ENCODE data around the gene GATM.
"Not testable (repeated sequence)": the region's sequence is repeated elsewhere in the genome, so short reads cannot be mapped to it uniquely, and the experiment has no call there.

The GATM gene

DNA sequence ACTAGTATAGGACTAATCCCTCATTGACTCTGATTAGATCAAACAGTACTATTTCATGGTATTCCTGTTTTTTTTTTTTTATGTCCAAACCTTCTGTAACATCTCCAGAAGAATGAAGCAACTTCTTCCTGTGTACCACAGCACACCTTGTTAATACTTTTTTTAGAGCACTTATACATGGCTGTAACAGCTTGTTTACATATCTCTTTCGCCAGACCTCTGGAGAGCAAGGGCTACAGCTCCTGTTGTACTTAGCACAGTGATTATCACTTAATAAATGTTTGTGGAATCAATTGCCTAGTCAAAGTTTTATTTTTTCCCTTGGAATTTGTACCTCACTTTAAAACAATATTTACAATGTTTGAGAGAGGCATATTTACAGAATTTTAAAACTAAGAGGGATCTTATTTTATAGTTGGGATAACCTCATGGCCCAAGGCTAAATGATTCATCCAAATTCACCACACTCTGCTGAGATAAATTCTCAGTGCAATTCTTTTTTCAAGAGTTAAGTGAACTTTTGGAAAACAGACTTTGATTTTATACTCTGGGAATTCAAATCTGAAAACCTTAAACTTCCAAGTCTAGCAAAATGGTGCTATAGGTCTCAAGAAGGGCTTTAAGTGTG is 9.2 kb upstream of the GATM start:
- no peak for DNase-seq

DNA sequence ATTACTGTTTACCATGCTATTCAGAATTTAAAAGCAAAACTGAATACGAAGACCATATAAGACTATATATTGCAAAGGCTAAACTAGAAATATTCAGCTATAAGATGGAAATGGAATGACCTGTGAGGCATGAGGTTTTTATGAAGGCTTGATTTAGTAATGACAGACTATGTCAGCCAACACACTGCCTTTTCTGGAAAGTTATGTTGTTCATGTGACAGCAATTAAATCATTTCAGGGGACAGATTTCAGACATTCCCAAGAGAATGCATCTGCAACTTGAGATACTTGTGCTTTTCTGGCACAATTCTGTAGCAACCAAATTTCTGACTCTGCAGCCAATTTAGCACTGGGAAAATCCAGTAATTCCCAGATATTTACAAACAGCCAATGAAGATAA is 8.6 kb upstream of the GATM start:
- DNase-seq: no peak

DNA sequence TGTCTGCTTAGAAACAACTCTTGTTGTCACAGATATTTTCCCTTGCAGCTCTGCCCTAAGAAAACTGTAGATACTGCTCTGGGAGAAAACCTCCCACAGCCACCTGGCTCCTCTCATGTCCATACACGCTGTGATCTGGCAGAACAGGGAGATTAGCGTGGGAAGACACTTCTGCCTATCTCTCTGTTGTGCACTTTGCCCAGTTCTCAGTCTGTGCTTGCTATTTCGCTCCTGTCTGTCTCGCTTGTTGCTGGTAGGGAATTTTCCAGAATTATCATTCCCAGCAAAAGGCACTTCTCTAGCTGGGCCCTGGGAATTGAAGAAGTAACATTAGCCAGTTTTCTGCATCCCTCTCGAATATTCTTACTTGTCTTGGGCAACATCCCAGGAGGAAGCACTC is 8.1 kb upstream of the GATM start:
- DNase-seq: peak; percentile 22 to 71

DNA sequence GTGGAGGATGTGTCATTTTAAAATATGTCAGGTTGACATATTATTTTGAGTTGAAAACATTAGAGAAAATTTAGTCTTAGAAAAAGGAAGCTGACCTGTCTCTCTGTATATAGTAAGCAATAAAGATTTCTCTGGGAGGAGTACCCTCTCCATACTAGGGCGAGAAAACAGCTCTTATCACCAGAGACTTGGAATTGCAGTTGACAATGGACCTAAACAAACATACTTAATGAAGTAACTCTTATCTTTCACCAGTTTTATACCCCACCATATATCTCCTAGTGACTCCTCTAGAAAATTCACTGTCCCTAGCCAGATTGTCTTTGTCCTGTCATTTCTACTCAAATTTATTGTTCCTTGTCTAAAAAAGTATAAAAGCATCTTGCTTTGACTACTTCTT is 7.2 kb upstream of the GATM start:
- no peak for DNase-seq

DNA sequence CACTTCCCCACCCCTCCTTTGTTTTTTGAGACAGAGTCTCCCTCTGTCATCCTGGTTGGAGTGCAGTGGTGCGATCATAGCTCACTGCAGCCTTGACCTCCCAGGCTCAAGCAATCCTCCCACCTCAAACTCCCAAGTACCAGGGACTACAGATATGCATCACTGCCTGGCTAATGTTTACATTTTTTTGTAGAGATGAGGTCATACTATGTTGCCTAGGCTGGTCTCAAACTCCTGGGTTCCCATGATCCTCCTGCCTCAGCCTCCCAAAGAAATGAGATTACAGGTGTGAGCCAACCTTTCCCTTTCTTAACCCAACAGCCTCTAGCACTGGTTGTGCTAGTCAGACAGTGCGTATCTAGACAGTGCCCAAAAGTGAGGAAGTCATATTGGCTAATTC is 6.4 kb upstream of the GATM start:
- DNase-seq: no peak

DNA sequence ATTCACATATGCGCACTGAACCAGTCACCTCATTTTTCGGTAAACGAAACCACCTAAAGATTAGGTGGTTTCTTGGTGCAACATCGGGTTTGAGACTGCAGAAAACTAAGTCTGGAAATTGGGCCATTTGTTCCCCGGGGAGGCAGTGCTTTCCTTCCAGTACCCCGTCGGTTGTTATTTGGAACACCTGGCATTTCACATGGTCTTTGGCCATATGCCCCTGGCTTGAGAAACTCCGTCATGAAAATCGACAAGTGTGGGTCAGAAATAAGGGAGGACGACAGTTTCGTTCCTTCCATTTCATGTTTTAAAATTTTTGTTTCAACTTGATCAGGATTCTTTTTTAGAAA is 544 bp upstream of the GATM start:
- DNase-seq: peak; percentile 76 to 81

DNA sequence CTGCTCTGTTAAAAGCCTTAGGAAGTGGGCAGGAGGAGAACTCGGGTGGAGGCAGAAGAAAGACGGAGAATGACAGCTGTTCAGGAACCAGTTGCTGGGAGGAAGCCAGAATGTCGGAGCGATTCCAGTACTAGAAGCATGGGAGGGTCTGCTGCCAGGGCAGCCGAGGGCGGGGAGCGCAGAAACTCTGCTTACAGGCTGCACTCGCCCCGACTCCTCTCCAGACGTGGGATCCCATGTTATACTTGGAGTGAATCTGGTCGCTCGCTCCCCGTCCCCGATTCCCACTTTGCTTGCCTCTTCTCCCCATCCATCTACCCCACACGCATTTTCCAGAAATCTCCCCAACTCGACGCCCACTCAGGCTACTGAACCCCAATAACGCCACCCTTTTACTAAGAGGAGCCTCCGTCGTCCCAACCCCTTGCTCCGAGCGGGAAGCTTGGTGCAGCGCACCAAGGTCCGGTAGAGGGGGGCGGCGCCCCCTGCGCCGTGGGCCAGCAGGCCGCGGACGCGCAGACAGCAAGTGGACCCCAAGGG is 665 bp downstream of the GATM start:
- peak; percentile 64 to 86 for DNase-seq

DNA sequence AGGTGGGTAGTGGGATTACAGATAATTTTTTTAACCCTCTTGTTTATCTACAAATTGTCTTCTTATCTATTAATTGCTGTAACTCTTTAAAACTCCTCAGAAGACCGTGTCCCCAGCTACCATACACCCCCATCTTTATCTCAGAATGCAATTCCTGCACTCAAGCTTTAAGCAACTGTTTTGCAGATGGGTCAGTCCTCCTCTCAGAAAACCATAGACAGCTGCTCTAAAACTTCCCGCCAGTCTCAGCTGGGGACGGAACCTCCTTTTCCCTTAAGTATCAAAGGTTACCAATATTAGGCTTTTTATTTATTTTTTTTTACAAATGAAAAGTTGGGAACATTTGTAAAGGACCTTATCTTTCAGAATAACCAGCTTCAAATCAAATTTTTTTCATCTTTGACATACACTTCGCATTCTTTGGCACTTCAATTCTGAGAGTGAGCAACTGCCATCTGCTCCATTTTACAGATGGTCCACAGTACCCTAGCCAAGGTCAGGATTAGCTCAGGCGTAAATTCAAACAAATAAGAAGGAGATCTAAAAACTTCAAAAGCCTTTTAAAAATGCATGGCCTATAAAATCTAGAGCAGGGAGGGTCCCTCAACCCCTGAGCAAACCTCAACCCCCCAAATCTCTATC is 1.3 kb downstream of the GATM start:
- DNase-seq: peak; percentile 61 to 74

DNA sequence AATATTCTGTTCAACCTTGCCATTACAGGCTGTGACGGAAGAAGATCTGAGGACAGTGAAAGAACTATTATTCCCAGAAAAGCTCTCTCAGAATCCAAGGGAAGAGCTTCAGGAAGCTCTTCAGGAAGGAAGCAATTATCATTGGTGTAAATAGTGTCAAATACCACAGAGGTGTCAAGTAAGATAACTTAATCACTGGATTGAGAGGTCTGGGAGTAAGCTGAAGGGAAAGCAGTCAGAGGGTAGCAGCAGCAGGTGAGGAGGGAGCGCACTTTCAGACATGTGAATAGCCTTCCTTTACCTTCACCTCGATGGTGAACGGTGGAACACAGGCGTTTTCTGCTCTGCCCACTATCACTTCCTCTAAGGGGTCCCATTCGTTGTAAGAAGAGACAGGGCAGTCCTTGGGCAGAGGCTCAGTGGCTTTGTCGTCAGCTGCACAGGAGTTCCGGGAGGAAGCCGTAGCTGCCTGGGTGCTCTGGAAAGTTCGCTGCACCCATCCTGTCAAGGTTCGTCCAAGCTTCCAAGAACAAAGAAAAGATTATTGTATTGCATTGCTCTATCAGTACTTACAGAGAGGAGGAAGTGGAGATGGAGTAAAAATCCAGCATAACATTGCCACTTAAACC is 1.9 kb downstream of the GATM start:
- DNase-seq: no peak

DNA sequence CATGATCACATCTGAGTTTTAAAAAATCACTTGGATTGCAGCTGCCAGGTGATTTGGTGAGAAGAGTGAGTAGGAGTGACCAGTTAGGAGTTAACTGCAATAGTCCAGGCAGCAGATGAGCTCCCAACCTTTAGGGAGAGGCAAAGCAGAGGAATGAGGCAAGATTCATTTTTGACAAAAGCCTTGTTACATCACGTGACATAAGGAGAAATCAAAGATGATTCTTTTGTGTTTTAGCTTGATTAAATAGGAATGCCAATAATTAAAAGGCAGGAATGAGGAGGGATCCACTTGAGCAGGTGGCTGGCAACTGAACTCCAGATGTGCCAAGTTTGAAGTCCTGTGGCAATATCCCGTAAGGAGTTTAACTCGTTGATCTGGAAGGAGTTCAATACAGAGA is 2.5 kb downstream of the GATM start:
- peak in 1 of 2 experiments; percentile 19 for DNase-seq

DNA sequence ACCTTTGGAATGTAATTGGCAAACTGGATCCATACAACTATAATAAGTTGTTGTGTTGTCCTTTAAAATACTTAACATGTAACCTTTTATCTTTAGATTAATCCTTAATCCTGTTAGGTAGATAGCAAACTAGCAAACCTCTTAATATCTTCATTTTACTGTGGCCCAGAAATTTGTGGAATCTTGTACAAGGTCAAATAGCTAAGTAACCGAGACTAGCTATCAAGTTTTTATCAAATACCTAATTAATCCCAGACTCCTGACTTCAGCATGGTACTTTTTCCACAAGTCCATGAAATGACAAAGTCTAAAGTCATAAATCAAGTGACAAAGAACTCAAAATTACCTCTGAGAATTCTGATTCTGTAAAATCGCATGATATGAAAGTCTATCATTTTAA is 4.4 kb downstream of the GATM start:
- DNase-seq: no peak

DNA sequence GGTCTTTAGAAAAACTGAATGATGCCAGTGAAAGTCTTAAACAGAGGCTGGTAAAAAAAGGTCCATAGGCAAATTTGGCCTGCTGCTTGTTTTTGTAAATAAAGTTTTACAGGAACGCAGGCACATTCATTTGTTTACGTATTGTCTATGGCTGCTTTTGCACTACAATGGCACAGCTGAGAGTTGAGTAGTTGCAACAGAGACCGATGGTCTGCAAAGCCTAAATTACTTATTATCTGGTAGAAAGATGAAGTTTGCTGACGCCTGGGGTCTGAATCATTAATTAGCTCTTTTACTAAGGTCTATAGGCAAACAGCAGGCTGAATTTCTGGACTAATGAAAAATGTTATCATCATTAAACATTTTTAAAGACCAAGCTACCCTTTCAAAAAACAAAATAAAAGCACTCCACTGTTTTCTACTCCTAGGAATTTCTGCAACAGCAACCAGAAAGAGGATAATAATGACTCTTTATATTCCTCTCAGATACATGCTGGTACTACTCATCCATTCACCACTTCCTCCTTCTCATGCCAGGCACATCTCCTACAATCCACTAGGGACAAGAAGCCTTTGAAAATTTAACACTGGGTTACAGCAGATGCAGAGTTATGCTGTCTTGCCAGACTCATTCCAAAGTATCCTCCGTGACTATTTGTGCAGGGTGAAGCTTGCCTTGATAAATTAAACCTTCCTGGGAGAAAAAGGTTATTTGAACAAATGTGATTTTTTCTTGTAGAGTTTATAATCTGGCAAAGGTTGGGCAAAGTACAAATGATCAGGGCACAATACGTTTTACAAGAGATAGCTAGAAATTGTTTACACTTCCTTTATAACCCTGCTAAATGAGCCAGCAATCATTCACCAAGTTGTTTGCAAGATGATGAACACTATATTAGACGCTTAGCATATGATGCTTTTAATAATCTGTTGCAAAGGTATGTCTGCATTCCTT is 6.0 kb downstream of the GATM start:
- DNase-seq: no peak

DNA sequence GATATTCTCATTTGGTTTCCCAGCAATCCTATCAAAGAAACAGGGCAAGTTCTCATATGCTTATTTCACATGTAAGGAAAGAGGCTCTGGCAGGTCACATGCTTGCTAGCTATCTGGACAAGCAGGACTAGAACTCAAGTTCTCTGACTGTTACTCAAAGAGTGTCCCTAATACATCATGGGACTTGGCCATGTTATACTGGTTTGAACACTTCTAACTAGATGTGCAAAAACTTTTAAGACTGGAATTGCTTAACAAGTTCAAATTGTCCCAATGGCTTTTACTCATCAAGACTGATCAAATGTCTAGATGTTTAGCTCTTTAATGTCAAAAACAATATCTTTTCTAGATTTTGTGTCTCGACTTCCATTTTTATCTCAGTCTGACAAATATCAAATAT is 6.8 kb downstream of the GATM start:
- no peak for DNase-seq

DNA sequence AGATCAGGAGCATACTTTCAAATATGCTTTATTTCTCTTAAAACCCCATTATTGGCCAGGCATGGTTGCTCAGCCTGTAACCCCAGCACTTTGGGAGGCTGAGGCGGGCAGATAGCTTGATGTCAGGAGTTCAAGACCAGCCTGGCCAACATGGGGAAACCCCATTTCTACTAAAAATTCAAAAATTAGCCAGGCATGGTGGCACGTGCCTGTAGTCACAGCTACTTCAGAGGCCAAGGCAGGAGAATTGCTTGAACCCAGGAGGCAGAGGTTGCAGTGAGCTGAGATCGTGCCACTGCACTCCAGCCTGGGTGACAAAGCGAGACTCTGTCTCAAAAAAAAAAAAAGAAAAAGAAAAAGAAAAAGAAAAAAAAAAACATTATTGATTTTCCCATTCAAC is 8.3 kb downstream of the GATM start:
- DNase-seq: not testable (repeated sequence)

DNA sequence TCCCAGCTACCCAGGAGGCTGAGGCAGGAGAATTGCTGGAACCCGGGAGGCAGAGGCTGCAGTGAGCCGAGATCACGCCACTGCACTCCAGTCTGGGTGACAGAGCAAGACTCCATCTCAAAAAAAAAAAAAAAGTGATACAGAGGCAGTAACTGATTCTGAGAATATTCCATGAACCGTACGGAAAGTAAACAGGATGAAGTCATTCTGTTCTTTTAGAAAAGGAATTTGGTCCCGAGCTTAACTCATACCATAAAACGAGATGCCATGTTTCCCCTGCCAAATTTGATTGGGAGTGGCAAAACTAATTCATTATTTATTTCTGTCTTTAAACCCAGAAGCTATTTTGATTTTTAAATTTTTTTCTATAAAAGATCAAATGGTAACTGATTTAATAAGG is 11.1 kb downstream of the GATM start:
- not testable (repeated sequence) for DNase-seq

DNA sequence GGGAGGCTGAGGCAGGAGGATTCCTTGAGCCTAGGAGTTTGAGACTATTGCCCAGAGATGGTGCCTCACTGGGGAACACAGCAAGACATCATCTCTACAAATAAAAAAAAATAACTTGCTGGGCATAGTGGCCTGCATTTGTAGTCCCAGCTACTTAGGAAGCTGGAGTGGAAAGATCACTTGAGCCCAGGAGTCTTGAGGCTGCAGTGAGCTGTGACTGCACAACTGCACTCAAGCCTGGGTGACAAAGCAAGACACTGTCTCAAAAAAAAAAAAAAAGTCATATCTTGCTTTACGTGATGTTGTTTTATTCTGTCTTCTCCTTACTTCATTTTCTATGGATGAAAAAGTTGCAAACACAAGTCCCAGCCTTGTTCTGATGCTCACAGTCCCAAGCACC is 14.1 kb downstream of the GATM start:
- no peak for DNase-seq

DNA sequence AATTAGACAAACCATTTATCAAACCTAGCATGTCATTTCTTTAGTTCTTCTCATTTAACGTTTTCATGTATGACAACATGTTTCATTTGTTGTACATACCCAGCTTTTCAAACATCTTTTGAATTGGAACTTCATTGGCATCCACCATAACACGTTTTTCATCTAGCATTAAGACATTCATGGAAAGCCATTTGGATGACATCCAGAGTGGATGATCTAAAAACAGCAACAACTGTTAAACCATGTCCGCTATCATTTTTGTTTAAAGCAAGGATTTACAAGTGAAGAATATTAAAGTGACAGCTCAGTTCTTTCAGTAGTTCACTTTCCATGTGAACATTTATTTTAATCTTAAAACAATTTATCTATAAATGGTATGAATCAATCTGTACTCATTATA is 14.5 kb downstream of the GATM start:
- DNase-seq: no peak

DNA sequence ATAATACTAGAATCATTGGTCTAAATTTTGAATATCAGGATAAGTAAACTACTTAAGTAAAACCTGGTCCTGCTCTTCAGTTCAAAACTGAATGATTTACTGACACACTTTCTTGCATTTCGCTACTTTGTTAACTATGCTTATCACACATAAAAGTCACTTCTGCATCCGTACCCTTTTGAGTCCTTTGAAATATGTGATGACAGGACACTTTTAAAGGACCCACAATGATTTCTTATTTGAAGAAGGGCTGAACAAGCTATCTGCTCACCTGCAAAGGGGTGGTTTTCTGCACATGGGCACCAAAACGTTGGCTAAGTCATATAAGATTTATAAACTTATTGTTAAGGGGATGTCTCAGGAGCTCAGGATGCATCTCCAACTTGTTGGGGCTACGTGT is 15.0 kb downstream of the GATM start:
- no peak for DNase-seq

DNA sequence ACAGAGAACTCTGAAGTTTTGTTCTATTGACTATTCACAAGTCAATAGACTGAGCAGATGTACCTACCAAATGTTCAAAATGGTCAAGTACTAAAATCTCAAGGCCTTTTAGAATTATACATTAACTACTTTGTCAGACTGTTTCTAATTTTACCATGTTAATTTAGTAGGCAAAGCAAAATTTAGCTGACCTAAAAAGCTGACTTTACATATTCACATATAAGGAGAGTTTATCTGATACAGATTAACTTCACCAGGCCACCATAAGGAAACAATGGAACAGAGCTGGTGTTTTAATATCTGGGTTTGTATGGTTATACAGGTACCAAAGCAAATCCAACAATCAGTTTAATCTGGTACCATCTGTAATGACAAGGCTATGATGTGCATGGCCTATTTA is 15.9 kb downstream of the GATM start:
- no peak for DNase-seq

DNA sequence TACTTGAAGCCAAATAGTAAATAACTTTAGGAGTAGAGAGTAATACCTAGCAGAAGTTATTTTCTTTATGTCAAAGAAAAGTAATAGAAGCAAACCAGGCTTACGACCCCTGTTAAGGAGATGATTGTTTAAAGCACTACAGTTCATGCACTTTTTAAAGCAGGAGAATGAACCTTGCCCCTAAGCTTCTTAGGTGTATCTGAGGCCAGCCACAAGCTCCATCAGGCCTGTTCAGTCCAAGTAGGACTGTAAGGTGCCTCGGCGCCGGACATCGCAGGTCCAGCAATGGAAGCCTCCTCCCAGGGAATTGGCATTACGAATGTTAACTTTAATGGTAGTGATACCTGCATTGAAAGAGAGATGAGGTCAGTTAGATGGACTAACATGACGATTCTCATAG is 16.5 kb downstream of the GATM start:
- no peak for DNase-seq

DNA sequence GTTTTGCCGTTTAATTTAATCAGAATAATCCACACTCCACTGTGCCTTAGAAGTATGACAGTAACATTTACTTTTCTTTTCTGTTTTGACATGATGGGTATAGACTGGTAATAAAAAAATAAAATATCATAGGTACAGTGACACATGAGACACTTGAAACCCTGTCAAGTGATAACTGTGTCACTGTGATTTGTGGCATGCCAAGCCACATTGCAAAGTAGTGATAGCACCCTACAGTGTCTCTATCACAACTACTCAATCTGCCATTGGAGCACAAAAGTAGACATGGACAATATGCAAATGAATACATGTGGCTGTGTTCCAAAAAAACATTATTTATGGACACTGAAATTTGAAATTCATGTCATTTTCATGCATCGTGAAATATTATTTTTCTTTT is 22.5 kb downstream of the GATM start:
- DNase-seq: no peak

DNA sequence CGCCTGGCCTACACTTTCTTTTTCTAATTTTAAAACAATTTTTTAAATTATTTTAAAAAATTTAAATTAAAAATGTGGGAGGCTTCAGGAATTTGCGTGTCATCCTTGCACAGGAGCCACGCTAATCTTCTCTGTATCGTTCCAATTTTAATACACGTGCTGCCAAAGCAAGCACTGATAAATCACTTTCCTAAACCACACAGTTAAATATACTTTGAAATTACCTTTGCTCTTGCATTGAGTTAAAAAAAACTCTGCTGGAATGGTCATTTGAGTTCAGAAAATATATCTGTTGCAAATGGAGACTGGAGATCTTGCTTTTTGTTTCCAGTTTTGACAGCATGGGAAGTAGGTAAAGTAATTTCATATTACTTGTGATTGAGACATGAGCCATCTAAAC is 23.6 kb downstream of the GATM start:
- no peak for DNase-seq

DNA sequence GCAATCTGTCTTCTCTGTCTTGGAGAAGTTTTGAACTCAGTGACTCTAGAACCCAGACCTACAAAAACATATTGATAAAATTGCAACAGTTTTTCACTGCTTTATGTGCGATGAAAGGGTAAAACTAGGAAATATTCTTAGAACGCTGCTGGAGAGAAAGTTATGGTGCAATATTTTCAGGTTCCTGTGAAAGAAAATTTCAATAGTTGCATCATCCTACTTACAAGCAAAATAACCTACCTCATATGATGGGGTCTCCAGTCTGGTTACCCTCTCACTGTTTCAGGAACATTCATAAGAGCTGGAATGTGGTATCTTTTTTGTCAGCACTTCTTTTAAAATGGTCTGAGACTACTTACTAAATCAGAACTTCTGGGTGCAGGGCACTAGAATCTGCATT is 27.1 kb downstream of the GATM start:
- no peak for DNase-seq
